ENCODE results near the gene AHNAK.
"Not testable (repeated sequence)": the region's sequence is repeated elsewhere in the genome, so short reads cannot be mapped to it uniquely, and the experiment has no call there.

The AHNAK gene

DNA sequence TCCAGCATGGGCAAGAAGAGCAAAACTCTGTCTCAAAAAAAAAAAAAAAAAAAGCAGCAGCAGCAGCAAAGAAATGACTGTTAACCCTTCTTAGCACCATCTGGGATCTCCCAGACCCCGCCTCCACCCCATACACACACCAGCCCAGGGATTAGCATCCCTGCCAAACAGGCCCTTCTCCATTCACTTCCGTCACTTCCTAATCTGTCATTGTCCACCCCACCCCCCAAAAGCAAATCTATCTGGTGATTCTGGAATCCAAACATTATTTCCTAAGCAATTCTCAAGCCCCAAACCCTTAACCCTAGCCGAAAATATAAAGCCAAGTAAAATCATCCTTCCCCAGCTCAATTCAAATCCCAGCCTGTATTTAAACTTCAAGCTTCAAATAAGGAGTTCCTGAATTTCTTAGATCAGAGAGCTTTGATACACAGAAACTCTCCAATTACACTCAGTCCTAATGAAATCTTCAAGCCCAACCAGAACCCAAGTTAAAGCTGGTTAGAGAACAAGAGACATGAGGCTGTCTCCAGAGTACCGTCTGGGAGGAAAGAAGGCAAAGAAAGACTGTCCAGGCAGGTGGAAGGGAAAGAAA, 6.0 kb upstream of the AHNAK start:
- ATAC-seq: no peak

- ATAC-seq: not testable (repeated sequence)
Measured at GRCh38 chr11:62550478-62550877, 3.9 kb upstream of the AHNAK start.

GRCh38 chr11:62548545-62549335, 2.1 kb upstream of the AHNAK start:
- no peak for ATAC-seq

GRCh38 chr11:62547691-62548281, 1.2 kb upstream of the AHNAK start:
- no peak for ATAC-seq

DNA sequence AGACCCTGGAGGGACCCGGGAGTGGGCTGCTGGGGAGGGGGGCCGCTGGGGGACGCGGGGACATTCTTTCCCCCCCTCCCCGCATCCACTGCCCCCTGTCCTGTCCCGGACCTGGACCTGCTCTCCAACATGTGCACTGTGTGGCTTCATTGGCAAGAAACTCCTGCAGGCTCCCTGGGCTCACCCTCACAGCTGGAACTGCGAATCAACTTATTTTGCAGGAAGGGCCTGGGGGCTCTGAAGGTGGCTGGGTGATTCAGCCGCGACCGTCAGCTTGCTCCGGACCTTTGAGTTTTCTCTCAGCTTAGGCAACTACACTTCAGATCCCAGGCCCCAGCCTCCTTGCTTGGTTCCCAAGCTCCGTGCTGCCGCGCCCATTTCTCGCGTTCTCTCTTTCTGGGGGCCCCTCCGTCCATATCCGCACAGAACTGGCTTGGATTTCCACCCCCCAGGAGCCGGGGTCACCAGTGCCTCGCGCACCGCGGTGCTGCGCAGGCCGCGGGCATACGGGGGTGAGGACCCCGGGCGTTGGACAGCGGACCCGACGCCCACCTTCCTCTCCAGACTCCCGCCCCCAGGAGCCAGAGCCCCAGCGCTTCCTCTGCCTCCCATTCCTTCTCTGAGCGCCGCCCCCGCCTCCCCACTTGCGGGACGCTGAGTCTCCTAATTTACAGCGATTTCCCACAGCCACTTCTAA, 471 bp upstream of the AHNAK start:
- ATAC-seq: no peak

DNA sequence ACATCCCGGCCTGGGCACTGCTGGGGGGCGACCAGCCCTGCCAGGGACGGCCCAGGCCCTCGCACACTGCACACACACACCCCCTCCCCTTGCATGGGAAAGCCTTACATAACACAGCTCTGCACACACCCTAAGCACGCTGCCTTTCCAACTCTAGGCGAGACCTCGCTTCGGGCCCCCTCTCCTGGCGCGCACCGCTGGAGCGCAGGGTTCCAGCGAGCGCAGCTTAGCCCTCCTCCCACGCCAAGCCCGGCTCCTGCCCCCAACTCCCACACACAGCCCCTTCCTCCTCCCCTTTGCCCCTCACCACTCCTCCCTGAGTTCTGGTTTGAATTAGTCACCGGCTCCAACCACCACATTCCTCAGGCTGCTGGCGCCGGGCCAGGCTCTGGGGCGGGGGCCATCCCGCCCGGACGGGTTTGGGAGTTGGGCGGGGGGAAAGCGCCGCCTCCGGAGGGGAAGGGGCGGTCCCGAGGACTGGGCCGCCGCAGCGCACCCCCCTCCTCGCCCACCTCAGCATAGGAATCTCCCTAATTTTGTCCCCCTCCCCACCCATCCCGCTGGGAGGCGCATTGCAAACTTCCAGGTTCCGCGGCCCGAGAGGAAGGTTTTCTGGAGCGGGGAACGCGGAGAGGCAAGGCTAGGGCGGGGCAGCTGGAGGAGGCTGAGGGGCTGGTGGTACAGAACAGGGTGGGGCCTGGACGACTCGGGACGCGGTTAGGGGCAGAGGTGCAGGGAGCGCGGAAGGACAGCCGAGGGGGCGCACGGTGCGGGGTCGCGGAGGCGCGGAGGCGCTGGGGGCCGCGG, 966 bp downstream of the AHNAK start:
- peak in 1 of 2 donors; percentile 5 for ATAC-seq

- no peak for ATAC-seq
Measured at GRCh38 chr11:62544581-62545436, 1.8 kb downstream of the AHNAK start.

GRCh38 chr11:62543680-62544444, 2.7 kb downstream of the AHNAK start:
- no peak for ATAC-seq

DNA sequence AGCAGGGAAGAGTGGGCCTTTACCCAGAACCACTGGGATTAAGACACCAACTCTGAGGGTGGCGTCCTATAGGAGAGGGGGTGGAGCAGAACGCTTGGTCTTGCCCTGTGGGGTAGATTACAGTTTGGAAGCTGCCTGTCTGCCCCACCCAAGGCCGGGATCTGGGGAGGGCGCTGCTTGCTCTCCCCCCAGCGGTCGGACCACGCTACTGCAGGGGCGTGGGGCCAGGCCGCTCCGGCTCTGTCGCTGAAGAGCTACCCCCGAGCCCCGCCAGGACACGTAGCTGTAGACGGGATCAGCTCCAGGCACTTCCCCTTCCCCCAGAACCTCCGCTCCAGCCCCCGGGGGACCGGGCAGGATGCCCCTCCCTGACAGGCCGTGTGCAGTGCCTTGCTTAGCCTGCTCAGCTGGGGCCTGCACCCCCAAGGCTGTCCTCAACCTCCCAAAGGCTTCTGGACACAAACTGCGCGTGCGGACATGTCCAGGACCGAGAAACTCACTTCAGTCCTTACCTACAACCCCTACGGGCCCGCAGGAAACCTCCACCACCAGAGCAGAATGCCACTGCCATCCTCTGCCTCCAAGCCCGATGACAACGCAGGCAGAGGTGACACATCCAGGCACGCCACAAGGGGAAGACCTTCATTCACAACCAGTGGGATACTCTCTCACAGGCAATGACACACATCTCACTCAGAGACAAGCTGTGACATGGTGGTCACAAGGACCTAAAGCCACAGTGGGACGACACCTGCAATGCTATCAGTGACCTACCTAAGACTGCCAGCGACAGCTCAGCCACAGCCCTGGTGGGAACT, 3.6 kb downstream of the AHNAK start:
- ATAC-seq: peak; percentile 74 to 76

DNA sequence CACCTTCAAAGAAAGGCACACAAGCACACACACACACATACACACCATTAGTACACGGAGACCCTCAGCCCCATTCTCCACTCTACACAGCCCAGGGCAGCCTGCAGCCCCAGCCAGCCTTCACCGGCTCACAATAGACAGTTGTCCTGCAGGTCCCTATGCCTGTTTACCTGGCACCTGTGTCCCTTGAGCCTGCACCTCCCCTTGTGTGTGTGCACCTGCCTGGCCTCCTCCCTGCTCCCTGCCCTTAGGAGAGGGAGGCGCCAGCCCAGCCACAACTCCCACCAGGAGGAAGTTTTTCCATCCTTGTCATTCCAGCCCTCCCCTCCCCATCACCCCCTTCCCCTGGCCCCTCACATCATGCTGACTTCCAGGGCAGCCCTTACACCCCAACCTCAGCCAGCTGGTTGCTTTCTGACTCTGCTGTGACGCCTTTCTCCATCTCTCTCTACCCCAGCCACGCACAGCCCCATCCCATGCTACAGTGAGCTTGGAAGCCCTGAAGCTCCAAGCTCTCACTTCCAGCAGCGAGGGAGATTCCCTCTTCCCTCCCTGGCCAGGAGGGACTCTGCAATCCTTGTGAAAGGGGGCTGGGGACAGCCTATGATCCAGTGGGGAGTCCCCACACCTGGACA, 4.4 kb downstream of the AHNAK start:
- ATAC-seq: no peak

DNA sequence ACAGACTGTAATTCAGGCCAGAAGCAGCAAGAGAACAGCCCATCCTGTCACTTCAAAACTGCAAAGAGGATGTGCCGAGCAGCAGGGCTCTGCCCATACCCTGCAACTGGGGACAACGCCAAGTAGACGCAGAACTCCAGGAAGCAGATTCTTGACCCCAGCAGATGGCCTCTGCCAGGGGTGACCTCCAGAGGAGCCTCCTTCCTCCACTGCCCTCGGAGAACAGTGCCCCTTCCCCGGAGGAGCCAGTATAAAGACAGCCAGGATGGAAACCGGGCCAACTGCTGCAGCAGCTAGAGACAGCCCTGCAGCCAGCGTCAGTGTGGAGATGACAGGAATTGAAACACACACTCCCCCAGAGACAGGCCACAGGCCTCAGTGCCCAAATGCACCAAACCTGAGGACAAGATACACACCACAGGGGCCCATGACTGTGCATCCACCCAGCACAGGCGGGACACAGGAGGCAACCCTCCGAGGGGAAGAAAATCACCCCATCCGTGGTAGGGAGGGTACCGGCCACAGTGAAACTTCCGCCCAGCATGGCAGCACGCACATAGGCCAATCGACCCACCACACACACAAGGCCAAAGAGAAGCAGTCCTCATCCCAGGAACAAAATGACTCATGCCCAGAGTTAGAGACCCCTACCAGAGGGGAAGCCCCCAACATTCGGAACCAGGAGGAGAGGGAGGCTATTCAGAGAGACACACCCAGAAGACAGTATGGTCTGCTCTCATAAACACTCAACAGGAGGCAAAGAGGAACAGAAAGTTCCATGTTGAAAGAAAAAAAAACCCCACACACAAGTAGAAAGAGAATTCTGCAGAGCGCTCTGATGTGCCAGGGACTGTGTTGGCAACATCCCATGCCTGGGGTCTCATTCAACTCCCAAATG, 5.6 kb downstream of the AHNAK start:
- peak; percentile 21 to 29 for ATAC-seq

DNA sequence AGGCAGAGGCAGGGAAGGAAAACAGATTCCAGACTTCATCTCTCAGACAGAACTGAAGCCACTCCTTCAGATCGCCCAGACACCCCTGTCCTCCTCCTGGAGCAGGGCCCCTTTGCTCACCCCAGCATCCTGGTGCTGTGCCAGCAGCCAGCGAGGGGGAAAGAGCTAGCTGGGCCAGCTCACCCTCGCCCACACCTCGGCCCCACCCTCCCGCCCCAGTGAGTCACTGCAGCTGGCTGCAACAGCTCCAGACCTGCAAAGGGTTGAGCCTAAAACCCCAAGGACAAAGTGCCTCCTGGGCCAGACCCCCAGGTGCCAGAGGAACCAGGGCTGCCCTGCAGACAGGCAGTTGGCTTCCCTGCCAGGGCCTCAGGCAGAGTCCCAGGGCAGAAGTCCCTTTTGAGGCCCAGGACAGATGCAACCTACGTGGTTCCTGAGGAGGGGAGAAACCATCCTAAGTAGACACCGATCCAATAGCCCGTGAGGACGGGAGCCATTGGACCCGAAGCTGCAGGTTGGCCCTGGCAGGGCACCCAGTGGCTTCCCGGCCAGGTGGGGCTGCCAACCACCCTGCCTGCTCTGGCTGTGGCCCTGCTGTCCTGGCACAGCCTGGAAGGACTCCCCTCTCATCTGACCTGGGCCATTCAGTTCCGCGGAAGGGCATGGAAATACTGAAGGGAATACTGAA, 7.2 kb downstream of the AHNAK start:
- peak; percentile 30 to 37 for ATAC-seq

- ATAC-seq: no peak
Measured at GRCh38 chr11:62538470-62539237, 8.0 kb downstream of the AHNAK start.

GRCh38 chr11:62536301-62536957, 10.2 kb downstream of the AHNAK start:
- ATAC-seq: no peak

DNA sequence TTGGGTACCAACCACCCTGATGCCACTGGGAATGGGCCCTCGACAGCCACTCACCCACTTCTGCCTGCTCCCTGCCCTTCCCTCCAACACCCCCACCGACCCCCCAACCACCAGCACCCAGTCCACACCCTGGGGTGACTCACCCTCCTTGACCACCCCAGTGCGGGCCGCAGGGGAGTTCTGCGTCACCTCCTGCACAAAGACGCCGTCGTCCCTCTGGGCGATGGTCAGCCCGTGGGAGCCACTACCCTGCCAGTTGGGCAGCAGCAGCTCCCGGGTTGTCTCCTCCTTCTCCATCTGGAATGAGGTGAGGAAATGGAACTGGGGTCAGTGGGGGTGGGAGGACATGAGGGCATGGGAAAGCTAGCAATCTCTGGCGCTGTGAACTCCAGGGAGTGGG, 10.8 kb downstream of the AHNAK start:
- no peak for ATAC-seq
